Mesendoderm (in vitro differentiated cells): ENCODE data around the gene LAMB2.

Source experiments
- DNase-seq: peaks from one replicate; pipeline ENCODE4 v3.0.0; 2013
- H2AK5ac ChIP-seq: 2 replicates; pipeline ENCODE4 v1.6.1; 2013; ENCODE audit warnings: low read length, inconsistent platforms
- H2BK120ac ChIP-seq: 2 replicates; pipeline ENCODE4 v1.6.1; 2013; ENCODE audit warnings: low read depth, mild to moderate bottlenecking, low read length, moderate library complexity, mixed read lengths
- H2BK15ac ChIP-seq: replicated peaks from 2 replicates; pipeline ENCODE4 v1.6.1; 2013; ENCODE audit warnings: low read depth, mild to moderate bottlenecking, moderate library complexity
- H2BK5ac ChIP-seq: 2 replicates; pipeline ENCODE4 v1.6.1; 2013; ENCODE audit warnings: low read length, inconsistent platforms
- H3K18ac ChIP-seq: 2 replicates; pipeline ENCODE4 v1.6.1; 2013; ENCODE audit warnings: mild to moderate bottlenecking, low read length, mixed read lengths
- H3K23ac ChIP-seq: one replicate; pipeline ENCODE4 v1.6.1; 2013; ENCODE audit warnings: low read length
- H3K27ac ChIP-seq: 2 replicates; pipeline ENCODE4 v1.5.1; 2013; ENCODE audit warnings: low read depth, mild to moderate bottlenecking, inconsistent platforms, low read length, moderate library complexity
- H3K27me3 ChIP-seq: 2 replicates; pipeline ENCODE4 v1.6.1; 2013; ENCODE audit warnings: low read length, control low read depth, mild to moderate bottlenecking, inconsistent platforms; ENCODE audit not compliant: insufficient read depth, poor library complexity
- H3K36me3 ChIP-seq: 2 replicates; pipeline ENCODE4 v1.6.1; 2013; ENCODE audit warnings: low read length, inconsistent platforms; ENCODE audit not compliant: control insufficient read depth, insufficient read depth
- H3K4ac ChIP-seq: one replicate; pipeline ENCODE4 v1.6.1; 2013; ENCODE audit warnings: low read depth, mild to moderate bottlenecking, low read length, moderate library complexity
- H3K4me1 ChIP-seq: 2 replicates; pipeline ENCODE4 v1.6.1; 2013; ENCODE audit warnings: low read depth, low read length, inconsistent platforms; ENCODE audit not compliant: control insufficient read depth
- H3K4me2 ChIP-seq: 2 replicates; pipeline ENCODE4 v1.6.1; 2013; ENCODE audit warnings: low read length
- H3K4me3 ChIP-seq: 2 replicates; pipeline ENCODE4 v1.5.1; 2013; ENCODE audit warnings: mild to moderate bottlenecking, low read length
- H3K56ac ChIP-seq: one replicate; pipeline ENCODE4 v1.6.1; 2013; ENCODE audit warnings: low read length
- H3K79me1 ChIP-seq: 2 replicates; pipeline ENCODE4 v1.6.1; 2013; ENCODE audit warnings: low read length, inconsistent platforms
- H3K79me2 ChIP-seq: 2 replicates; pipeline ENCODE4 v1.6.1; 2013; ENCODE audit warnings: mild to moderate bottlenecking, low read length; ENCODE audit not compliant: control insufficient read depth, insufficient read depth
- H3K9ac ChIP-seq: 2 replicates; pipeline ENCODE4 v1.6.1; 2013; ENCODE audit warnings: low read length, inconsistent platforms
- H4K5ac ChIP-seq: one replicate; pipeline ENCODE4 v1.6.1; 2013; ENCODE audit warnings: low read length
- H4K8ac ChIP-seq: one replicate; pipeline ENCODE4 v1.6.1; 2013; ENCODE audit warnings: low read depth, mild to moderate bottlenecking, control low read depth, low read length, moderate library complexity
- WGBS: extraction: QIAGEN DNeasy Blood & Tissue Kit; methylation state at CpG from one replicate; pipeline ENCODE4 v1.1.7; 2013; ENCODE audit warnings: low lambda C conversion rate, missing lambda C conversion rate; ENCODE audit not compliant: insufficient coverage; ENCODE audit errors: extremely low coverage; 5-methylcytosine and 5-hydroxymethylcytosine counted together

Gene LAMB2

DNA sequence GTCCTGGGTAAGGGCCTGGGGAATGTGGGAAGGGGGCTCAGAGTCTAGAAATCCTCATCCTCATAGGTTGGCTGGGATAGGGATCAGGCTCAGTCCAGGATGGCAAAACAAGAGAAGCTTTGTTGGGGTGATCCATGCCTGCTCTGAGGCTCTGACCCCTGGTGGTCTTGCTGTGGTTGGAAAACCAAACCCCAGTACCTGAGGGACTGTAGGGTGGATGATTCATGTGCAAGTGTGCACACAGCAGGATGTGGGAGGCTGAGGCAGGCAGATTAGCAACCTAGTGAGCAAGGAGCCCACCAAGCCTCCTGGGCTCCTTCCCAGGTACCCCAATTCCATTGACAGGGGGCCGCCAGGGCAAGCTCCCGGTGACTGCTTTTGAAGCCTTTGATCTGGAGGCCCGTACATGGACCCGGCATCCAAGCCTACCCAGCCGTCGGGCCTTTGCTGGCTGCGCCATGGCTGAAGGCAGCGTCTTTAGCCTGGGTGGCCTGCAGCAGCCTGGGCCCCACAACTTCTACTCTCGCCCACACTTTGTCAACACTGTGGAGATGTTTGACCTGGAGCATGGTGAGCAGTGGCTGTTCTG is 41.6 kb upstream of the LAMB2 start:
- no peak overlapping the region for H2BK120ac ChIP-seq
- no peaks in the 10 kb centered on the region for H3K27me3 ChIP-seq
- no peaks in the 10 kb centered on the region for H3K79me2 ChIP-seq
- H3K27ac ChIP-seq, result no peak overlapping the region
- H3K36me3 ChIP-seq, result no peaks in the 10 kb centered on the region
- no peak overlapping the region for H2BK15ac ChIP-seq
- no peak overlapping the region for H3K18ac ChIP-seq
- no peak overlapping the region for H2BK5ac ChIP-seq
- no peak overlapping the region for H3K23ac ChIP-seq
- H3K4me2 ChIP-seq, result no peak overlapping the region
- no peak for DNase-seq
- no peak overlapping the region for H4K8ac ChIP-seq
- no peak overlapping the region for H3K56ac ChIP-seq
- H3K79me1 ChIP-seq, result peaks cover 1% of the 10 kb centered on the region
- H3K9ac ChIP-seq, result no peak overlapping the region
- no peak overlapping the region for H4K5ac ChIP-seq
- no peak overlapping the region for H3K4ac ChIP-seq
- WGBS, result no CpG with 5 or more reads among the region's 9 CpGs
- H3K4me3 ChIP-seq, result no peak overlapping the region
- peaks cover 10% of the 10 kb centered on the region for H3K4me1 ChIP-seq
- H2AK5ac ChIP-seq, result no peak overlapping the region

DNA sequence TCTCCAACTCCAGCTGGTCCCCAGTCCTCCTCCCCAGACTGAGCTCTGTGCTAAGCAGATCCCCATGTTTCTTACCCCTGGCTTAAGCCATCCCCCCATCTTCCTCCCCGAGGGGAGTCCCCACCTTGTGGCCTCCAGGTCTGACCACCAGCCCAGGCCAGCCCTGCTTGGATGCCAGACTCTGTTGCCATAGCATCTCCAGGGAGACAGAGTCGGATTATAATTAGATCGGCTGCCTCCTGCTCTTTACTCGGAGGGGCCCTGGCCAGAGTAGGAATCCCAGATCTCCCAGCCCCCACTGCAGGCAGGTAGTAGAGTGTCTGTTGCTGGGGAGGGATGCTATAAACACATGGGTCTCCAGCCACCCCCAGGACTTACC is 40.9 kb upstream of the LAMB2 start:
- Histone ChIP-seq H3K4me3 (no peak overlapping the region), H3K27me3 (no peaks in the 10 kb centered on the region), H3K9ac (no peak overlapping the region), H3K36me3 (no peaks in the 10 kb centered on the region), H3K23ac (no peak overlapping the region), H3K4me2 (peak overlapping the region; percentile 1), H2AK5ac (no peak overlapping the region), H2BK15ac (no peak overlapping the region), H3K79me2 (no peaks in the 10 kb centered on the region), H3K27ac (peak overlapping the region; percentile 18), H3K4me1 (peaks cover 10% of the 10 kb centered on the region), H3K4ac (no peak overlapping the region), H2BK120ac (no peak overlapping the region), H2BK5ac (no peak overlapping the region), H3K79me1 (peaks cover 1% of the 10 kb centered on the region), H3K56ac (peak overlapping the region; percentile 30), H4K8ac (no peak overlapping the region), H3K18ac (no peak overlapping the region), H4K5ac (no peak overlapping the region)
- WGBS, result no CpG with 5 or more reads among the region's 4 CpGs
- DNase-seq, result peak; percentile 62

DNA sequence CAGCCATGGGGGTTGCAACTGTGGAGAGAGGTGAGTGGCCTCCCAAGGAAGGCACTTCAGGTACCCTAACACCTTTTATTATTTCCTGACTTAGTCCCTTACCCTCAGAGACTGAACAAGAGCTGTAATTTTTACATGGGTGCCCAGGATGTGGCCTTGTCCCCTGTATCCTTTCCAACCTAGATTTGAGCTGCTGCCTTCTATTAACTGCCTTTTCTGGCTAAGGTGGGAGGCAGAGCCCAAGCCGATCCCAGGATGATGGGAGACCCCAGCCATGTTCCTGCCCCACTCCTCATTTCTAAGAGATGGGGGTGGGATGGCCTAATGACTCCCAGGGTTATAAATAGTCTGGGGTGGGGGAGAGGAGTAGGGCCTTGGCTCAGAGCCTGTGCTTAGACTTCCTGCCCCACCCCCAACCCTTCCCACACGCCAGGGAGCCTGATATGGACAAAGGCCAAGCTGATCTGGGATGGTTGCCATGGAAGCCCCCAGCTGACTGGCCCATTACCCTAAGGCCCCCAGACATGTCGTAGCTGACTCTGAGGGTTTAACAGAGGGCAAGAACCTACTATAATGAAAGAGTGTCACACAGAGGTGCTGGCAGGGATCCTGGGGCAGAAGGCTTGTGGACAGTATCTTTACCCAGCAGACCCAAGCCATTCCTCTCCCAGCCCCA is 40.4 kb upstream of the LAMB2 start:
- DNase-seq, result peak; percentile 93
- H4K8ac ChIP-seq, result no peak overlapping the region
- no peaks in the 10 kb centered on the region for H3K27me3 ChIP-seq
- no CpG with 5 or more reads among the region's 3 CpGs for WGBS
- H3K27ac ChIP-seq, result peak overlapping the region; percentile 18
- no peaks in the 10 kb centered on the region for H3K36me3 ChIP-seq
- H4K5ac ChIP-seq, result no peak overlapping the region
- peaks cover 1% of the 10 kb centered on the region for H3K79me1 ChIP-seq
- H3K4ac ChIP-seq, result no peak overlapping the region
- H3K4me1 ChIP-seq, result peaks cover 10% of the 10 kb centered on the region
- H2AK5ac ChIP-seq, result no peak overlapping the region
- peak overlapping the region; percentile 24 for H3K23ac ChIP-seq
- H3K18ac ChIP-seq, result no peak overlapping the region
- H2BK5ac ChIP-seq, result peak overlapping the region; percentile 70
- H2BK15ac ChIP-seq, result no peak overlapping the region
- H3K79me2 ChIP-seq, result no peaks in the 10 kb centered on the region
- no peak overlapping the region for H2BK120ac ChIP-seq
- H3K56ac ChIP-seq, result peak overlapping the region; percentile 93
- H3K4me2 ChIP-seq, result peak overlapping the region; percentile 31
- peak overlapping the region; percentile 59 for H3K9ac ChIP-seq
- H3K4me3 ChIP-seq, result no peak overlapping the region

DNA sequence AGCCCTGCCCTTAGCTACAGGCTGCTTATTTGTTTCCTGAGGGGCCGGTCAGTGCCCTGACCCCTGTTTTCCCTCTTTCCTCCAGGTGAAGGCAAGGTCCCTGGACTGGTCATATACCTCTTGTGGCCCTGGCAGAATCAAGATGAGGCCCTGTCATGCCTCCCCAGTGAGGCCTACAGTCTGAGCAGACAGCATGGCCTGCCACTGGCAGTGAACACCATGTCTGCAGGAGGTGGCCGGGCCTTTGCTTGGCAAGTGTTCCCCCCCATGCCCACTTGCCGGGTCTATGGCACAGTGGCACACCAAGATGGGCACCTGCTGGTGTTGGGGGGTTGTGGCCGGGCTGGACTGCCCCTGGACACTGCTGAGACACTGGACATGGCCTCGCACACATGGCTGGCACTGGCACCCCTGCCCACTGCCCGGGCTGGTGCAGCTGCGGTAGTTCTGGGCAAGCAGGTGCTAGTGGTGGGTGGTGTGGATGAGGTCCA is 39.7 kb upstream of the LAMB2 start:
- H2BK15ac ChIP-seq, result no peak overlapping the region
- H2AK5ac ChIP-seq, result peak overlapping the region; percentile 82
- no peak overlapping the region for H4K8ac ChIP-seq
- H3K18ac ChIP-seq, result no peak overlapping the region
- no peaks in the 10 kb centered on the region for H3K36me3 ChIP-seq
- H3K4me2 ChIP-seq, result no peak overlapping the region
- H3K56ac ChIP-seq, result peak overlapping the region; percentile 93
- no peak overlapping the region for H3K4me3 ChIP-seq
- H3K79me1 ChIP-seq, result peaks cover 1% of the 10 kb centered on the region
- peak overlapping the region; percentile 92 for H3K9ac ChIP-seq
- peak overlapping the region; percentile 15 for H3K27ac ChIP-seq
- H3K23ac ChIP-seq, result peak overlapping the region; percentile 24
- no peaks in the 10 kb centered on the region for H3K79me2 ChIP-seq
- no CpG with 5 or more reads among the region's 7 CpGs for WGBS
- no peak overlapping the region for H4K5ac ChIP-seq
- peak overlapping the region; percentile 7 for H2BK5ac ChIP-seq
- peaks cover 10% of the 10 kb centered on the region for H3K4me1 ChIP-seq
- no peaks in the 10 kb centered on the region for H3K27me3 ChIP-seq
- H2BK120ac ChIP-seq, result no peak overlapping the region
- no peak overlapping the region for H3K4ac ChIP-seq
- no peak for DNase-seq

DNA sequence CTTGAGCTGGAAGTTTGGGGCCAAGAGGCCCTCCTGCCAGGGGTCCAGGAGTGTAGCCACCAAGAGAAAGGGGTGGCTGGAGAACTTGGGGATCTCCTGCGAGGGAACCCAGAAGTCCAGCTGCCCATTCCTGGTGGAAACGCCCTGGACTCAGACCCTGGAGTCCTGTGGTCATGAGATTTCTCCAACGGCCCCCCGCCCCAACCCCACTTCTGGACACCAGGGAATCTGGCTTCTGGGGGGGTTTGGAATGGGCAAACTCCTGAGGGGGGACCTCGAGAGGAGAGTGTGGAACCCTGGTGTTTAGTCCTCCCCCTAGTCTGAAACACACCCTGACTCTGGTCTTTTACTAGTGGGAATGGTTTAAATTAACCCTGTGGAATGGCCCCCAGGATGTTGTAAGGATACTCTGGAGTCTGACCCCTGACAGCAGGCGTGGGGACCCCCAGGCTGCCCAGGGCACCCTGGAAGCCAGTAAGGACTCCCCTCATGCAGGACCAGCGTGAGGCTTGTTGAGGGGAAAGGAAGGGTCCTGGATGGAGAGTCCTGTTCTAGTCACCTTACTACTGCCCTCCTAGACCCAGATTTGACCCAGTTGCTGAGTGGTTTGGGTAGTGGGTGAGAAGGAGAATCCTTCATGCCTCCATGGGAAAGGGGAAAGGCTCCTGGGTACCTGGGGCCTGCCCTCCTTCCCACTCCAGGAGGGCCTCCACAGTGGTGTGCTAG is 39.1 kb upstream of the LAMB2 start:
- Histone ChIP-seq H3K23ac (no peak overlapping the region), H2BK5ac (no peak overlapping the region), H4K8ac (no peak overlapping the region), H3K27ac (no peak overlapping the region), H3K18ac (peak overlapping the region; percentile 5), H2AK5ac (peak overlapping the region; percentile 85), H3K79me1 (peaks cover 1% of the 10 kb centered on the region), H3K36me3 (no peaks in the 10 kb centered on the region), H3K4me2 (peak overlapping the region; percentile 89), H3K4me3 (peak overlapping the region; percentile 70), H3K9ac (peak overlapping the region; percentile 92), H3K4me1 (peaks cover 10% of the 10 kb centered on the region), H2BK15ac (no peak overlapping the region), H3K79me2 (no peaks in the 10 kb centered on the region), H3K27me3 (no peaks in the 10 kb centered on the region), H2BK120ac (no peak overlapping the region), H3K4ac (no peak overlapping the region), H4K5ac (no peak overlapping the region), H3K56ac (peak overlapping the region; percentile 93)
- DNase-seq, result no peak
- WGBS, result no CpG with 5 or more reads among the region's 7 CpGs
